ENCODE results near the gene C2CD4D.

GRCh38 chr1:151815716-151816327, 23.8 kb downstream of the C2CD4D start:
- TF ChIP-seq CTCF (IDR thresholded peaks at IDR 0.05) (no peak), POLR2A (IDR thresholded peaks at IDR 0.05) (no peak)

All from uterus (tissue), 2 donors.